Activated CD8-positive, alpha-beta memory T cell treated with anti-CD3 and anti-CD28 coated beads for 48 hours (primary cell): Measurements from ENCODE around the gene AUTS2.

Experiments
- DNase-seq, 3 experiments: peaks; one replicate each; pipeline ENCODE4 v3.0.0-alpha.2; 2020; ENCODE audit warnings: low read depth in 2 of 3, low spot score in 2 of 3

AUTS2 gene

DNA sequence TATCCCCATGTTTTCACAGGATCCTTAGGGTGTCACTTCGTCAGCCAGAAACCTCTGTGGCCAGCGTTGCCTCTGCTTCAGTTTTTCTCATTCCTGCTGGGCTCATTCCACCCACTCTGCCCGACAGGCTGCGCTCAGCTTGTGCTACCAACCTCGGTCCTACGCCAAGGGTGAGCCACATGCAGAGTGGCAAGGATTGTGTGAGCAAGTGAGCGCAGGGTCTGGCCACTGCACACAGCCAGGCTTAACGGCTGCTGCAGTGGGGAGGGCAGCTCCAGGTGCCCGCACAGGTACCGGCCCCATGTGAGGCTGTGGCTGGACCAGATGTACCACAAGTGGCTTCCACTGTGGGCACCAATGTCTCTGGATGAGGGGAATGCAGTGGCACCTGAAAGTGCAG, 329.2 kb downstream of the AUTS2 start:
- DNase-seq: no peak

- no peak for DNase-seq
These were observed 330.3 kb downstream of the AUTS2 start for GRCh38 chr7:69928621-69929020.

- no peak for DNase-seq
These were observed 331.3 kb downstream of the AUTS2 start for GRCh38 chr7:69929622-69930021.

DNA sequence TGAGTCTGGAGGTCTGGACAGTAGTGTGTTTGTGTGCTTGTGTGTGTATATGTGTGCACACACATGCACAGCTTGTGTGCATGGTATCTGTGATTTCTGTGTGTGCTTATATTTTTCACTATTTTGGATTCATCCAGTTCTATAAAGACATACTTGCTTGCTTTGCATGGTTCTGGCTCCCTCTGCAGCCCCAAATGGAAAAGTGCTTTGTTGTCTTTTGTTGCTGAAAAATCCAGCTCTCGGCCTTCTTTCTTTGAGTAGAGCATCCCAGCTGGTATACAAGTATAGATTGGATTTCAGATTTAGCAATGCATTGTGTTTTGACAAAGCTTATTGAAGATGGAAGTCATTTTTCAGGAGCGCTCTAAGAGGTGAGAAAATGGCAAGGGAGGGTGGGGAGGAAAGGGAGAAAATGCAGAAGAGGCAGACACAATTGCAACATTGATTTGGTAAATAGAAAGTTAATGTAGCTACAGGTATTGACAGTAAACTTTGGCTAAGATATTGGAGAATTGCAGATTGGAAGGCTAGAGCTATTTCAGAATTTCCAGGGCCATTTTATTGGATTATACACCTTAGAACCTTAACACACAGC, 333.9 kb downstream of the AUTS2 start:
- no peak for DNase-seq

GRCh38 chr7:69934144-69934903, 336.0 kb downstream of the AUTS2 start:
- DNase-seq: no peak

- DNase-seq: no peak
These were observed 336.8 kb downstream of the AUTS2 start for GRCh38 chr7:69935107-69935506.

- no peak for DNase-seq
These were observed 338.8 kb downstream of the AUTS2 start for GRCh38 chr7:69937097-69937496.

DNA sequence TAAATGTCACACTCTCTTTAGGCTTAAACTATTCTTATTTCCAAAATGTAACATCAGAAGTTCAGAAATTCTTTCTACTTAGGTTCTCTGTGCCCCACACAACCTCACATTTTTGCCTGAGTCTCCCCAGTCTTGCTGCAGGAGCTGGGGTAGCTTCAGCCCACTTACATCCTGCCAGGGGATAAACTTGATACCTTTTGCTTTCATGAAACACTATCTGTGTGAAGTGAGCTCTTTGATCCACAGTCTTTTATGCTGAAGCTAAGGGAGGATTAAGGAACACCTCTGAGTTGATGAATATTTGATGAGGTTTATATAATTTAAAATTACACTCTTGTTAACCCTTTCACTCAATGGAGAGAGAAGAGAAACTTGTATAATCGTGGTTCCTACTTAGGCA, 341.0 kb downstream of the AUTS2 start:
- no peak for DNase-seq

DNA sequence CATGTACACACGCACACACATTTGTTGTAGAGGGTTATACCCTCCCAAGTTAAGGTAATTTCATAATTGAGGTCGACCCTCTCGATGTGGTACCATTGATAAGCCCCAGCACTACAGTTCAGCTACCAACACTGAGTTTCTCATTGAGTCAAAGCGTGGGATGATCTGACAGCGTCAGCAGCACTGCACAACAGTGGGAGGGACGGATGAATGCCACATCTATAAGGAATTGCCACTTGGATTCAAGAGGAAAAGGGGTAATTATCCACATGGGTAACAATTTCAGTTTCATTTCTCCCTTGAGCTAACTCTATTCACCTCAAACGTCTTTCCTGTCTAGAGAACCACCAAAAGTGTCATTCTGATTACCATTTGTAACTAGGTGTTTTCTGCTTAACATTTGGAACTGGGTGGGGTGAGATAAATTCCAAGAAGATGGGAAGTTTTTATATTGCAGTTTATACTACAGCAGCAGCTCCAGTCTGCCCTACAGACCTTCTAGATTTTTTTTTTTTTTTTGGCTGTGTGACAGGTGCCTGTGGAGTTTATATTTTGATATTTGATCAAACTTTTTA, 342.9 kb downstream of the AUTS2 start:
- DNase-seq: no peak

DNA sequence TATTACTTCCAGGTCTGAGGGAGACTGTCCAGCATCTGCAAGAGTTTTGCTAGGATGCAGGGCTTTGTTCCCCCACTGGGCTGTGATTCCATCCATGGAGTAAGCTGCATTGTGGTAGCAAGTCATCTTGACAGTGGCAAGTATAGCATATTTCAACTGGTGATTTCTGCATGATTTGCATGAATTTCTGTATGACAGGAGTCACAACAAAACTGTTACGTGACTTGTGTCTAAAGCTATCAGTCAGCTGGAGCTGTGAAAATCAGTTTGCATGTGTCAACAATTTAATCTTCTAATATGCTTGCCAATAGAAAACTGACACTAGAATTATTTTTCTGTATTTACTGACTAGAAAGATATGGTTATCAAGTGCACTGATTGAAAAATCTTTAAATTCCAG, 344.3 kb downstream of the AUTS2 start:
- DNase-seq: no peak

GRCh38 chr7:69946901-69947300, 348.6 kb downstream of the AUTS2 start:
- no peak for DNase-seq

DNA sequence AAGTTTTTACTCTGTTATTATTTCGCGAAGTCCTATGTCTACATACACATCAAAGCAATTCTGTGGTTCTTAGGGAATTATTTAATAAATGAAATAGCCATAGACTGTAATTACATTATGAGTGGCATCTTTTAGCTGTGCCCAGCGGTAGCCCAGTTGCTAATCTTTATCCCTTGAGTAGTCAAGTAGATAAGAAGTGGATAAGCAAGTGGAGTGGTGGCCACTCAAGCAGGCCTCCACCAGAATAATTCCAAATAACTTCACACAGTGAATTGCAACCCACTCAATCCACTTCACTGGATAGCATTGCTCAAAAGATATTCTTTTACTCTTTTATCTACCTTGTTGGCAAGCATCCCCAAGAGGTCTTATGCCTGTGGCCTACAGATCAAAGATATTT, 349.7 kb downstream of the AUTS2 start:
- DNase-seq: no peak

DNA sequence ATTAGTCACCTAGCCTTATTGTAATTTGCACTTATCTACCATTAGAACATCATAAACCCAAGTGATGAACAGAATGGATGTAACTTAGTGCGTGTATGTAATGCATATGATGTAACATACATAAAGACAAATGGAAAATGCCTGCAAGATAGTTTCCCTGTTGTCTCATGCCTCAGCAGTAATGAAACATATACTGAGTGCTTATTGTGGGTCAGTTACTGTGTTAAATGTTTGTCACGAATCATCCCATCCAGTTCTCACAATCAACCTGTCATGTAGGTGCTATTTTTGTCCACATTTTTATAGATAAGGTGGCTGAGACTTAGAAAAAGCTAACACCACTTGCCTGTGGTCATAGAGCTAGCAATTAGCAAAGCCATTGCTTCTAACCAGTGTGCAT, 350.8 kb downstream of the AUTS2 start:
- DNase-seq: no peak

- no peak for DNase-seq
These were observed 353.2 kb downstream of the AUTS2 start for GRCh38 chr7:69951458-69951857.

- no peak for DNase-seq
These were observed 355.1 kb downstream of the AUTS2 start for GRCh38 chr7:69953136-69954067.

DNA sequence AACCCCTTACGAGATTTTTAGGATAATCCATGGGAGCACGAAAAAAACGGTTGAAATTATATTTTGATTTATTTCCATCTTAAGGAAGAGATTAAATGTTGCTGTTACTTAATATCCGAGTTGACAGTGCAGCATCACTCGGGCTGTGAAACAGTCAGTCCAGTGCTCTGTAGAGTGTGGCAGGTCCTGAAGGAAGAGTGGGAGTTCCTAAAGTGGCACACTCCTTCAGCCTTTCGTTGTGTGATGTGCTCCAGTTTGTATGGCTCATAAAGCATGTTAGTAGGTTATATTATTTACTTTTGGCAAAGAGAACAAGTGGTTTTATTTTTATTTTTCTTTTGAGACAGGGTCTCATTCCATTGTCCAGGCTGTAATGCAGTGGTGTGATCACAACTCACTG, 358.3 kb downstream of the AUTS2 start:
- DNase-seq: no peak

DNA sequence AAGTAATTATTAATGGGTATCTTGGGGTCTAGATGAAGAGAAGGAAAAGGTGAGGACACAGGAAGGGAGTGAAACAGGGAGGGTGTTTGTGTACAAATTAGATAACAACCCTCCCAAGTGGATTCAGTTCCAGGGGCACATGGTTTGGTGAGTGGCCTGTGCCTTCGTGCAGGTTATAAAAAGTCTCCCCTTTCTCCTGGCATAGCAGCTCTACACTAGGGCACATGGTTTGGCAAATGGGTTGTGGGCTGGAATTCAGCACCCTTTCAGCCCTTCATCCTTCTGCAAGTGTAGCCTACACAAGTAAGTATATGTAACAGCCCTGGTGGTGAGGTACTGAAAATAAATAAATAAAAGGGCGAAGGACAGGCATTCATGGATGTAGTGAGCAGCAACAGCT, 359.4 kb downstream of the AUTS2 start:
- no peak for DNase-seq

DNA sequence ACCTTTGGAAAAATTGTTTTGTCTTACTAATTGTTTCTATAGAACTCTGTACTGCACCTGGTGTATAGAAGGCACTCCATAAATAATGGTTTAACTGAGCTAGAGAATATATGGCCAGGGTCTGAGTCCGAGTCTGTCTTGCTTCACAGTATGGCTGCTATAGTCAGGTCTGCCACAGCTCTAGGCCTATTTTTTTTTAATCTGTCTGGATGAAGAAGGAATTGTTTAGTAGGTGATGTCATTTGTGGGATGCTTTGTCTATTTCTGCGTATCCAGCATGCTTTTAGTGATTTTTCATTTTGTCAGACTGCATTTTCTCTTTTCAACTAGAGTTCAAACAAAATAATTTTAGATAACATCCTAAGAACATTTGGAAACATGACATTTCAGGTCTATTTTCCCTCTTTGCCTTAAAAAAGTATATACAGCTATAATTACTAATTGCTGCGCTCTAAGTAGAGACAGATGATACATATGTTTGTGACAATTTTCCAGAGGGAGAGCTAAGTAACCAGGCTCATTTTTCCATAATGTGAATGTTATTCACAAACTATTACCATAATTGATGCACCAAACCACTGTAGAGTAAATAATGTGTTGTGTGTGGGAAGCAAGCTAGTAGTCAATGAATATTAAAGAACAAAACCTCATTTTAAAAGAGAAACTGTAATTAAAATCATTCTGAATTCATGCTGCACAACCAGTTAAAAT, 361.7 kb downstream of the AUTS2 start:
- DNase-seq: no peak

DNA sequence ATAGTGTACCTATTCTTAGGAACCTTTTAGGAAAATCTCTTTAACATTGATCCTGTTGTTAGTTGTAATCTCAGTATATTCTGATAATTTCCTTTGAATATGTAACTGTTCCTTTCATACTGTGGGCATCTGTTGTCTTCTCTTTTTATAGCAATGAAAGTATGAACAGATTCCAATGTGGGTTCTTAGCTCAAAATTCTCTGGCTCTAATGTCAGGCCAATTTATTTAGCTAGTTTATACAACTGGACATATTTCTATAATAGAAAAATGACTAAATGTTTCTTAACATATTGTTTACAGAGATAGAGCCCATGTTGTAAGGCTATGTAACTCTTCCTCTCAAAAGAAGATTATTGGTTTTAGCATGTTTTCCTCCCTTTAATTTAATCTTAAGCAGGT, 363.2 kb downstream of the AUTS2 start:
- DNase-seq: no peak

GRCh38 chr7:69962186-69963065, 364.2 kb downstream of the AUTS2 start:
- no peak for DNase-seq
